Mucosa of rectum (tissue), 2 donors: ENCODE data around the gene PPM1A.

ENCODE experiments used
- H3K27ac ChIP-seq, 2 donors: one replicate each; pipeline ENCODE4 v1.7.0; 2013; ENCODE audit warnings: inconsistent platforms in 2 of 2, low read depth in 2 of 2, low read length in 2 of 2
- H3K27me3 ChIP-seq, 2 donors: one replicate each; pipeline ENCODE4 v1.7.0; 2013; ENCODE audit warnings: low read length in 2 of 2; ENCODE audit not compliant: control insufficient read depth in 2 of 2, insufficient read depth in 2 of 2
- H3K36me3 ChIP-seq, 2 donors: one replicate each; pipeline ENCODE4 v1.7.0; 2013; ENCODE audit warnings: low read length in 2 of 2; ENCODE audit not compliant: control insufficient read depth in 2 of 2, insufficient read depth in 2 of 2
- H3K4me1 ChIP-seq, 2 donors: one replicate each; pipeline ENCODE4 v1.7.0; 2013; ENCODE audit warnings: low read length in 2 of 2, mild to moderate bottlenecking in 1 of 2; ENCODE audit not compliant: control insufficient read depth in 2 of 2, insufficient read depth in 2 of 2
- H3K4me3 ChIP-seq, 2 donors: one replicate each; pipeline ENCODE4 v1.7.0; 2013; ENCODE audit warnings: low read length in 2 of 2
- H3K9ac ChIP-seq, 2 donors: one replicate each; pipeline ENCODE4 v1.7.0; 2013; ENCODE audit warnings: low read length in 2 of 2, low read depth in 1 of 2, mild to moderate bottlenecking in 1 of 2
- H3K9me3 ChIP-seq, 2 donors: one replicate each; pipeline ENCODE4 v1.7.0; 2013; ENCODE audit warnings: low read length in 2 of 2; ENCODE audit not compliant: control insufficient read depth in 2 of 2
- donor health status: healthy.
- donor health status: Normal muscosa, but diverticular disease.

The PPM1A gene

GRCh38 chr14:60265163-60265562, 16.1 kb downstream of the PPM1A start:
- Histone ChIP-seq H3K4me1 (no peaks in the 10 kb centered on the region), H3K27me3 (no peaks in the 10 kb centered on the region), H3K4me3 (no peak overlapping the region), H3K9ac (no peak overlapping the region), H3K9me3 (no peaks in the 10 kb centered on the region), H3K36me3 (no peaks in the 10 kb centered on the region), H3K27ac (no peak overlapping the region)

- Histone ChIP-seq H3K9ac (no peak overlapping the region), H3K4me1 (no peaks in the 10 kb centered on the region), H3K27me3 (no peaks in the 10 kb centered on the region), H3K36me3 (peaks cover 0 to 3% of the 10 kb centered on the region in 2 donors), H3K9me3 (no peaks in the 10 kb centered on the region), H3K4me3 (no peak overlapping the region), H3K27ac (no peak overlapping the region)
These were observed 17.3 kb downstream of the PPM1A start for GRCh38 chr14:60266021-60266937.

GRCh38 chr14:60272177-60272576, 23.2 kb downstream of the PPM1A start:
- no peak overlapping the region for H3K9ac ChIP-seq
- H3K27ac ChIP-seq, result no peak overlapping the region
- H3K9me3 ChIP-seq, result no peaks in the 10 kb centered on the region

GRCh38 chr14:60273956-60274355, 24.9 kb downstream of the PPM1A start:
- H3K27ac ChIP-seq, result no peak overlapping the region
- H3K4me1 ChIP-seq, result no peaks in the 10 kb centered on the region
- H3K27me3 ChIP-seq, result no peaks in the 10 kb centered on the region

More at GRCh38 chr14:60272177-60272576, 23.2 kb downstream of the PPM1A start:
- Histone ChIP-seq H3K36me3 (peaks cover 0 to 3% of the 10 kb centered on the region in 2 donors), H3K4me3 (no peak overlapping the region), H3K27me3 (no peaks in the 10 kb centered on the region), H3K4me1 (no peaks in the 10 kb centered on the region)

GRCh38 chr14:60274448-60274847, 25.4 kb downstream of the PPM1A start:
- Histone ChIP-seq H3K4me3 (no peak overlapping the region), H3K27ac (no peak overlapping the region), H3K4me1 (no peaks in the 10 kb centered on the region), H3K27me3 (no peaks in the 10 kb centered on the region), H3K36me3 (peaks cover 0 to 3% of the 10 kb centered on the region in 2 donors), H3K9ac (no peak overlapping the region), H3K9me3 (no peaks in the 10 kb centered on the region)

More at GRCh38 chr14:60273956-60274355, 24.9 kb downstream of the PPM1A start:
- Histone ChIP-seq H3K36me3 (peaks cover 0 to 3% of the 10 kb centered on the region in 2 donors), H3K9ac (no peak overlapping the region), H3K9me3 (no peaks in the 10 kb centered on the region), H3K4me3 (no peak overlapping the region)

- no peak overlapping the region for H3K27ac ChIP-seq
- no peak overlapping the region for H3K4me3 ChIP-seq
- H3K4me1 ChIP-seq, result no peaks in the 10 kb centered on the region
- H3K9me3 ChIP-seq, result no peaks in the 10 kb centered on the region
- no peaks in the 10 kb centered on the region for H3K27me3 ChIP-seq
- H3K36me3 ChIP-seq, result peaks cover 0 to under 1% of the 10 kb centered on the region in 2 donors
- no peak overlapping the region for H3K9ac ChIP-seq
These were observed 26.9 kb downstream of the PPM1A start for GRCh38 chr14:60275932-60276331.

GRCh38 chr14:60276347-60276746, 27.3 kb downstream of the PPM1A start:
- H3K4me3 ChIP-seq, result no peak overlapping the region
- no peaks in the 10 kb centered on the region for H3K4me1 ChIP-seq
- H3K27me3 ChIP-seq, result no peaks in the 10 kb centered on the region
- no peak overlapping the region for H3K27ac ChIP-seq
- H3K9ac ChIP-seq, result no peak overlapping the region
- H3K36me3 ChIP-seq, result no peaks in the 10 kb centered on the region
- H3K9me3 ChIP-seq, result no peaks in the 10 kb centered on the region

GRCh38 chr14:60277605-60278190, 28.7 kb downstream of the PPM1A start:
- no peaks in the 10 kb centered on the region for H3K9me3 ChIP-seq
- H3K36me3 ChIP-seq, result peaks cover 0 to 2% of the 10 kb centered on the region in 2 donors
- no peak overlapping the region for H3K27ac ChIP-seq
- no peak overlapping the region for H3K4me3 ChIP-seq
- H3K27me3 ChIP-seq, result no peaks in the 10 kb centered on the region
- H3K9ac ChIP-seq, result no peak overlapping the region
- H3K4me1 ChIP-seq, result no peaks in the 10 kb centered on the region

- Histone ChIP-seq H3K27ac (no peak overlapping the region), H3K36me3 (peaks cover 0 to 3% of the 10 kb centered on the region in 2 donors), H3K9me3 (no peaks in the 10 kb centered on the region), H3K27me3 (no peaks in the 10 kb centered on the region), H3K4me3 (no peak overlapping the region), H3K9ac (no peak overlapping the region), H3K4me1 (no peaks in the 10 kb centered on the region)
These were observed 29.3 kb downstream of the PPM1A start for GRCh38 chr14:60278350-60278749.

- no peaks in the 10 kb centered on the region for H3K27me3 ChIP-seq
- H3K9me3 ChIP-seq, result no peaks in the 10 kb centered on the region
- no peak overlapping the region for H3K4me3 ChIP-seq
- no peak overlapping the region for H3K27ac ChIP-seq
- no peak overlapping the region for H3K9ac ChIP-seq
- H3K4me1 ChIP-seq, result no peaks in the 10 kb centered on the region
- H3K36me3 ChIP-seq, result peaks cover 26 to 30% of the 10 kb centered on the region in 2 donors
These were observed 38.4 kb downstream of the PPM1A start for GRCh38 chr14:60287452-60287851.
